GM19395 (cell line): Measurements from ENCODE around the gene TOP3A.
A peak's percentile ranks its signal among the peaks of the same experiment; 100 is the strongest.

ENCODE experiments used
- ATAC-seq: cut with Tn5 transposase; IDR thresholded peaks from one replicate; pipeline ENCODE4 v1.9.1; 2021; ENCODE audit warnings: mild to moderate bottlenecking, moderate library complexity; ENCODE audit not compliant: unreplicated experiment

The TOP3A gene

DNA sequence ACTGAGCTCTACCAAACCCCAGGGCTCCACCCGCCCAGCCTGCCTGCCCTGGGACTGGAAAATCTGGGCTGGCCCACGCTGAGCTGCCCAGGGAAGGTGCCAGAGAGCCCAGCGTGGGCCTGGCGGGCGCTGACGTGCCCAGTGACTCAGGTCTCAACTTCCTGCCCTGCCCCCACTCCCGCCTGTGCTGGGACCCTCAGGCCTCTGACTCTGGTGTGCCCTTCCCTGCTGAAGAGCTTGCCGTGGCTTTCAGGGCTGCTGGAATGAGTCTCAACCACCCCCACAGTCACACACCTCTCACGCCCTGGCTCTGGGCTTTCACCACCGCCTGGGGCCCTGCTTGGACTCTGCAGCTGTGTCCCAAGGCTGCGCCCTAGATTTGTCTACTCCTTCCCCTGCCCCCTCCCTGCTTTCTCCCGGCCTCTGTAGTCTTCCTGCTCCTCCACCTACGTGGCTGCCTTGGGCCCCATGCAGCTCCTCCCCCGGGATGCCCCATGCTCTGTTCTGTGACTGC, 79.0 kb downstream of the TOP3A start:
- ATAC-seq, result no peak

DNA sequence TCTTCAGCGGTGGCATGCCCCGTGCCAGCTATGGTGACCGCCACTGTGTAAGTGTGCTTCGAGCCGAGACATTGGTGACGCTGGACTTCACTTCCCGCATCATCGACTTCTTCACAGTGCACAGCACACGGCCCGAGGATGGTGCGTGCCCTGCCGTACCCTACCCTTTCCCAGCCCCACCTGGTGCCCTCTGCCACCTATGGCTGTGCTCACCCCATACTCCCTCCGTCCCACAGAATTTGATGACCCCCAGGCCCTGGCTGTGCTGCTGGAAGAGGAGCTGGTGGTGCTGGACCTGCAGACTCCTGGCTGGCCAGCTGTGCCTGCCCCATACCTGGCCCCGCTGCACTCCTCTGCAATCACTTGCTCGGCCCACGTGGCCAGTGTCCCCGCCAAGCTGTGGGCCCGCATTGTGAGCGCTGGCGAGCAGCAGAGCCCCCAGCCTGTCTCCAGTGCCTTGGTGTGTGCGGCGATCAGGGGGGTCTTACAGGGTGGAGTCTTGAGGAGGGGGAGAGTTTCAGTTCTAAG, 79.9 kb downstream of the TOP3A start:
- ATAC-seq, result no peak

DNA sequence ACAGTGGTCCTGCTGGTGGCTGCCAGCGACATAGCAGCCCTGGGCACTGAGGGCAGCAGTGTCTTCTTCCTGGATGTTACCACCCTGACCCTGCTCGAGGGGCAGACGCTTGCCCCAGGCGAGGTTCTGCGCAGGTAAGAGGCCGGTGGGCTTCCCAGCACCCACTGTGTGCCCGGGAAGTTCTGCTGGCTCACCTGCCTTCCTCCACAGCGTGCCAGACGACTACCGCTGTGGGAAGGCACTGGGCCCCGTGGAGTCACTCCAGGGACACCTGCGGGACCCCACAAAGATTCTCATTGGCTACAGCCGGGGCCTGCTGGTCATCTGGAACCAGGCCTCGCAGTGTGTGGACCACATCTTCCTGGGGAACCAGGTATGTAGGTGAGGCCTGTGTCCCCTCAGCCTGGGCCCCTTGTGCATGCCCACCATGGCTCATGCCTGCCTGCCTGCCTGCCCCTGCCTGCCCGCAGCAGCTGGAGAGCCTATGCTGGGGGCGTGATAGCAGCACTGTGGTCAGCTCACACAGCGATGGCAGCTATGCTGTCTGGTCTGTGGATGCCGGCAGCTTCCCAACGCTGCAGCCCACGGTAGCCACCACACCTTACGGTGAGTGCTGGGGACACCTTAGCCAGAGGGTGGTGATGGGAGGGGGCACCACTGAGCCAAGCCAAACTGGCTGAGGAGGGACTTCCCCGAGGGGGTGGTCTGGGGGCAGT, 80.8 kb downstream of the TOP3A start:
- ATAC-seq, result no peak

DNA sequence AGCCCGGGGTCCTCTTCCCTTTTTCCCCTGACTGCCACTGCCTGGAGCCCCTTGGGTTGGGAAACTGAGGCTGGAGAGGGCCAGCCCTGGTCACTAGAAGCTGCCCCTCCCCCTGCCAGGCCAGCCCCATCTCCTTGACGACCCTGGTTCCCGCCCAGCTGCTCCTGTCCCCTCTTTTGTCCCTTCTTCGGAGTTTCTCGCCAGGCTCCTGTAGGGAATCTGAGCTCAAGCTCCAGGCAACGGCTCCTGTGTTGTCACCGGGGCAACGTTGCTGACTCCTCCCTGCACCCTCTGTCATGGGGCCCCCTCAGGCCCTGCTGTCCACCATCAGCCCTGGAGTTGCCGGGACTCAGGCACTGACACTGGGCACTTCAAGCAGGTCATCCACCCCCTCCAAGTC, 83.6 kb downstream of the TOP3A start:
- no peak for ATAC-seq

DNA sequence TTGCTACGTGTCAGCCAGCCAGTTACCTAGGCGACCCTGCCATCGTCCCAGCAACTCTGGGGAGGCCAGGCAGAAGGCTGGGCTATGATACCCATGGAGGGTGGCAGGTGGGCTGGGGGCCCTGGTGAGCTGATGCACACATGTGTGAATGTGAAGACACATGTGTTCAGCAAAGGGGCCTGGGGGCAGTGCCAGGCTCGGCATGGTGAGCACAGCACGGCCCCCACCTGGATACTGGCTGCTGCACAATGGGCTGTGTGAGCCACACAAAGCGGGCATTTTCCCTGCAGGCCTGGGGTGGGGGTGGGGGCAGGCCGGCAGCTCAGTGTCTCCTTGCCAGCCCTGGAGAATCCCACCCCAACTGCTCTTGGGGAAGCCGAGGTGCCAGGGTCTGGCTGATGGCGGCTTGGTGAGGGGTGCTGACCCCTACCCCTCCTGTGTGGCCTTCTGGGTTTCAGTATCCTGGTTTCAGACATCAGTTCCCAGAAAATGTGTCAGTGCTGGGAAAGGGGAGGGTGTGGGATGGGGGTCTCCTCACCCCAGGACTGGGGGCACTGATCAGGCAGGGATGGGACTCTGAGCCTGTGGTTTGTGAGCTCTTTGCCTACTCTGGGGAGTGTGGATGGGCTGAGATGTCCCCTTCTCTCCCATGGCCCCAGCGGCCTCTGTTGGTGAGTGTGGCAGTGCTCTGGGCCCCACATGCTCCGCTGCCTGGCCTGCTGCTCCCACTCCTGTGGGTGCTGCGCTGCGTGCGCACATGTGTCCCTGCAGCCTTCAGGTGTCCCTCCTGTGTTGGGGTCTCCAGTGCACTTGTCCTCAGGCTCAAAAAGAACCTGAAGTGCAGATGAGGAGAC, 84.3 kb downstream of the TOP3A start:
- ATAC-seq, result no peak

DNA sequence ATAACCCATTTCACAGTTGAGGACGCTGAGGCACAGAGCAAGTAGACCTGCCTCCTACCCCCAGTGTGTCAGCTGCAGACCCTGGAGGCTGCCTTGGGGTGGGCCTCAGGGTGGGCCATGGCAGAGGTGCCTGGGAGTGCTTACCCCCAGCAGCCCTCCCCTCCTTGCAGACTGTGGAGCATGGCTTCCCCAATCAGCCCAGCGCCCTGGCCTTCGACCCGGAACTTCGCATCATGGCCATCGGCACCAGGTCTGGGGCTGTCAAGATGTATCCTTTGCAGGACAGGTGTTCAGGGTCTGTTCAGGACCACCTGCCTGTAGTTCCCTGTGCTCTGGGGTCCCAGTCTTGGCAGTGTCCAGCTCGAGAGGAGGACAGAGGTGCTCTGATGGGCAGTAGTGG, 85.0 kb downstream of the TOP3A start:
- no peak for ATAC-seq

DNA sequence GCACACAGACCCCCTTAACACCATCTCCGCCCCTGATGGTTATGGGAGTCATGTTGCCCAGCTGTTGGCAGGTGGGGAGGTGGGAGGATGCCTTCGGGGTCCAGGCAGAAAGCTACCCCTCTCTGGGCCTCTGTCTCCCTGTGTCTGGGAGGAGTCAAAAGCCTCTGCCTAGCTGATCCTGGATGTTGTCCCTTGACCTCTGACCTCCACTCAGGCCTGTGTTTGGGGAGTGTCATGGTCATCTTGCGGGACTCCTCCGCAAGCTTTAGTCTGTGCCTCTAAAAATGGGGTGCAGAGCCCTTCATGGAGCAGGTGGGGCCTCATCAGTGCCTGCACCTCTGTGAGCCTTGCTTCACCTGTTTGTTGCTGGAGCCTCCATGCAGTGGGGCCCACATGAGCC, 85.5 kb downstream of the TOP3A start:
- no peak for ATAC-seq

DNA sequence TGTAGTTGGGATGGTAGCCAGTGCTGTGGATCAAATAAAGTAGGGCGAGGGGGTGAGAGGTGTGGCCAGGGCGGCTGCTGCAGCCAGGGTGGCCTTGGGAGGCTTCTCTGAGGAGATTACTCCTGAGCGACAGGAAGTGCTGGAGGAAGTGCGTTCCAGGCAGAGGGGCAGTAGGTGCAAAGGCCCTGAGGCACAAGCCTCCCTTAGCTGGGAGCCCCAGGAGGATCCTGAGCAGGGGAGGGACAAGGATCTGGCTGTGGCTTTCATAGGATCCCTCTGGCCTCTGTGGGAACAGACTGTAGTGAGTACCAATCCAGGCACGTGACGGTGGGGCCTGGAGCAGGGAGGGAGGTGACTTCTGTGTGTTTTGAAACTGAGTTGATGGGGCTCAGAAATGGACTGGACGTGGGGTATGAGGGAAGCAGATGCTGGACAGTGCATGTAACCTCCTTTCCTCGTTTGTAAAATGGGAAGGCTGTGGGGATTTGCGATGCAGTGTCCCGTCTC, 86.6 kb downstream of the TOP3A start:
- ATAC-seq, result no peak

GRCh38 chr17:18227635-18228034, 87.2 kb downstream of the TOP3A start:
- no peak for ATAC-seq

DNA sequence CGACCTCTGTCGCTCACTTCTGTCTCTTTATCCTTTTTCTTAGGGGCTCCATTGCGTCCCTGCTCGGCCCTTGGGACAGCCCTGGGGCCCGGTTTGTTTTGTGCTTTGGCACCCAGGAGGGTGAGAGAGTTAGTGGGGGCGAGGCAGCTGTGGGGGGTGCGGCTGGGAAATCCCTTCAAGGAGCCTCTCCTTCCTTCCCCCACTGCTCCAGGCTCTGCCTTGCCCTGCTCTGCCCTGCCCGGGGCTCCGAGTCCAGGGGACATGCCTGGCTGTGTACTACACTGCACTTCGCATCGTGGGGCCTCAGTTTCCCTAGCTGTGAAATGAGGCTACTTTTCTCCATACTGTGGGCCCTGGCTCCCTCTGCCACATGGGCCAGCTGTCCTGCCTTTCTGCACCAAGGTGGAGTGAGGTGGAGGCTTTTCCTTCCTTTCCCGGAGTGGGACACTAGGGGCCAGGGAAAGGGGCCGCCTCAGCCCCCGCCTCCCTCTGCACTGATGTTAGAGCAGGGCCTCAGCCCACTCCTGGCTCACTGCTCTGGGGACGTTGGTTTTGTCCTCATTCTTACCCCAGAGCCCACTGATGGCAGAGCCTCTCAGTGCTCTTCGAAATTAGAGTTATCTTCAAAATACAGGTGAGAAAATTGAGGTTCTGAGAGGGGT, 88.4 kb downstream of the TOP3A start:
- ATAC-seq, result no peak

DNA sequence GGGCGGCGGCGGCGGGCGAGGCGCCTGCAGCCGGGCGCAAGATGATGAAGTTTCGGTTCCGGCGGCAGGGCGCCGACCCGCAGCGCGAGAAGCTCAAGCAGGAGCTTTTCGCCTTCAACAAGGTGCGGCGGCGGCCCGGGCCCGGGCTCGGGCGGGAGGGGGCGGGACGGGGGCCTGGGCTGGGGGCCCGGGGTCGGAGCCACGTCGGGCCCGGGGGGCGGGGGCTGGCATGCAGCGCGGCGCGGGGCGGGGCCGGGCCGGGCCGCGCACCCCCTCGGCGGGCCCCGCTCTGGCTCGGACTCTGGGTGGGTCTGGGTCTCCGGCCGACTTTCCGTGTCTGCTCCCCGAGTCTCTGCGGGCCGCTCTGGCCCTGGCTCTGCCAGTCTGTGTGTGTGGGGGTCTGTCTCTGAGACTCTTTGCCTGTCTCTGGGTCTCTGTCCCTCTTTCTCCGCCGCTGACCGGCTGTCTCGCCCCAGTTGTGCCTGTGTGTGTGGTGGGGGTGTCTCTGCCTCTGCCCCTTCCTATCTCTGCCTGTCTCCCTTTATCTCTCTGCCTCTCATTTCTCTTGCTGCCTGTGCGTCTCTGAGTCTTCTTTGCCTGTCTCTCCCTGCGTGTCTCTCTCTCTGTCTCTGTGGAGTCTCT, 89.0 kb downstream of the TOP3A start:
- peak; percentile 24 for ATAC-seq

- peak; percentile 70 for ATAC-seq
Observed at GRCh38 chr17:18225121-18225641, 89.6 kb downstream of the TOP3A start, which contains the start of gene LLGL1. Gene LLGL1, plus strand, starts transcription at chr17:18225635. Its CDS starts 48 bp downstream, at chr17:18225683.

DNA sequence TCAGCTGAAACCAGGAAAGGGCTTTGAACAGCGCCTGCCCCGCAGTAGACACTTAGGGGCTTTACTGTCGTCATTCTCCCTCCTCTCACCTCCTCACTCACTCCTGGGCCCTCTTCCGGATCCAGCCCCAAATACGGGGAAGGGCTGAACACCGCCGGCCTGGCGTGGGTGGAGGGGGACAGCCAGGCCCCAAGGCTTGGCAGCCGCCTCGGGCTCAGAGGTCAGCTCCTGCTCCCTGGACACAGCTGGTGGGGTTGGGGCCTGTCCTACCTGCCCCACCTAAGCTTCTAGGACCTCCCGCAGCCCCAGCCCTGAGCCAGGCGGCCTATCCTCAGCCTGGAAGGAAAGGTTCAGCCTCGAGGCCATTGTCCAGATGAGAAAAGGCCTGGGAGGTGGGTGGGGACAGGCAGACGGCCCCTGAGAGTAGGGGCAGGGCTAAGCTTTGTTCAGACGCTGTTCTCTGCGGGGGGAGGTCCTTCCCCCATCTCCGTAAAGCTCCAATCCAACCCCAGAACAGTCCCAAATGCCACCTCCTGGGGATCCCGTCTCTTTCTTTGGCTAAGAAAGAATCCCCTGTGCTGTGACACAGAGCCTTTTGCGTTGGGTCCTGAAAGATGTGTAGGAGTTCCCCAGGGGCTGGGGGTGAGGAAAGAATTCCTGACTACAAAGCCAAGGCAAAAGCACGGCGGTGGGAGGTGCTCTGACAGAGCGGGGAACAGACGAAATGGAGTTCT, 90.2 kb downstream of the TOP3A start:
- ATAC-seq, result no peak

DNA sequence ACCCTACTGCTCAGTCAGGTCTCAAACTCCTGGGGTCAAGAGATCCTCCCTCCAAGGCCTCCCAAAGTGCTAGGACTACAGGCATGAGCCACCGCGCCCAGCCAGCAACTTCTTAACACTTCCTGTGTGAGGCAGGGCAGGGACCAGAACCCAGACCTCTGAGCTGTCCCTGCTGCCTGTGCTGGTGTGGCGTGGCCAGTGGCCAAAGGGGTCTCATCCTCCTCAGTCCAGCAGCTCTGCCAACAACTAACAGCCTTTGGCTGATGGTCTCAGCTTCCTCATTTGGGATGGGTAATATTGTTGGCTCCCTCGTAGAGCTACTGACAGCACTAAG, 90.8 kb downstream of the TOP3A start:
- ATAC-seq, result no peak
